Endothelial cell of umbilical vein (primary cell): ENCODE measurements around the gene NKG7. TPM values are rescaled to one million over a fixed set of nuclear protein-coding genes. Genes with fewer than 3 reads are reported as not detected.

Experiments used
- BruUV-seq: library from RNA; stranded (reverse); fragments of 400-500 nt; replicated peaks from 2 replicates; lab custom pipeline; 2021; lab: Mats Ljungman, UMichigan
- CTCF ChIA-PET: fragments of 300-600, 350-600 bp; sonication (Branson Sonifier 250); formaldehyde crosslinking; loops from one replicate; lab custom pipeline; 2021; ENCODE audit warnings: antibody characterized with exemption, inconsistent platforms; lab: Charles Lee
- POLR2A ChIA-PET: fragments of 300-600, 350-600 bp; sonication (Branson Sonifier 250); formaldehyde crosslinking; loops from one replicate; lab custom pipeline; 2021; ENCODE audit warnings: antibody characterized with exemption, inconsistent platforms; lab: Charles Lee
- DNase-seq: peaks from one replicate; pipeline ENCODE4 v3.0.0-alpha.2; 2011; ENCODE audit warnings: low read depth, low spot score
- FAIRE-seq: peaks from 2 replicates; lab custom pipeline; 2011; peaks lifted over from hg19 to GRCh38; lab: Jason Lieb, UNC
- H2AFZ ChIP-seq: 2 replicates; pipeline ENCODE4 v1.6.0; 2012; ENCODE audit warnings: low read depth, low read length, control low read depth, inconsistent platforms
- H3K27ac ChIP-seq: 2 replicates; pipeline ENCODE4 v1.5.1; 2011; ENCODE audit warnings: low read depth, mild to moderate bottlenecking, control low read depth, low read length, moderate library complexity; ENCODE audit not compliant: insufficient read depth
- H3K27me3 ChIP-seq, 2 experiments: 2 replicates each; pipeline versions ENCODE4 v1.6.0 to v1.6.1; 2011; ENCODE audit warnings: low read length in 2 of 2, mixed read lengths in 1 of 2; ENCODE audit not compliant: control insufficient read depth in 2 of 2, insufficient read depth in 2 of 2
- H3K36me3 ChIP-seq, 2 experiments: 2 replicates in 1 of 2; 3 replicates in 1 of 2; pipeline ENCODE4 v1.5.1; 2011; ENCODE audit warnings: low read length in 2 of 2, mild to moderate bottlenecking in 1 of 2, moderate library complexity in 1 of 2; ENCODE audit not compliant: control insufficient read depth in 2 of 2, insufficient read depth in 2 of 2; ENCODE audit errors: extremely low read depth in 1 of 2
- H3K4me1 ChIP-seq: 3 replicates; pipeline ENCODE4 v1.5.1; 2011; ENCODE audit warnings: mild to moderate bottlenecking, low read length; ENCODE audit not compliant: control insufficient read depth, insufficient read depth; ENCODE audit errors: extremely low read depth
- H3K4me2 ChIP-seq: 2 replicates; pipeline ENCODE4 v1.6.1; 2011; ENCODE audit warnings: low read length, control low read depth, mixed read lengths; ENCODE audit not compliant: insufficient read depth
- H3K4me3 ChIP-seq, 3 experiments: fragments of 200-600 bp in 1 of 3; sonication (generic), shearing (Covaris generic) in 1 of 3; replicated peaks in 1 of 3; 2 replicates each; pipeline ENCODE4 v1.5.1; 2011 to 2016; ENCODE audit warnings: control low read depth in 3 of 3, low read length in 3 of 3, mild to moderate bottlenecking in 2 of 3, inconsistent platforms in 1 of 3, low read depth in 1 of 3, moderate library complexity in 1 of 3; ENCODE audit not compliant: insufficient read depth in 1 of 3
- H3K79me2 ChIP-seq: 2 replicates; pipeline ENCODE4 v1.6.0; 2012; ENCODE audit warnings: low read length, inconsistent platforms; ENCODE audit not compliant: control insufficient read depth, insufficient read depth
- H3K9ac ChIP-seq: replicated peaks from 2 replicates; pipeline ENCODE3; 2011; ENCODE audit warnings: low read length, control low read depth; ENCODE audit not compliant: insufficient read depth; ENCODE audit errors: extremely low read depth
- H3K9me1 ChIP-seq: replicated peaks from 3 replicates; pipeline ENCODE4 v1.6.0; 2011; ENCODE audit warnings: mild to moderate bottlenecking, low read length; ENCODE audit not compliant: control insufficient read depth, insufficient read depth; ENCODE audit errors: extremely low read depth
- H3K9me3 ChIP-seq: replicated peaks from 2 replicates; pipeline ENCODE4 v1.5.1; 2012; ENCODE audit warnings: low read length, inconsistent platforms; ENCODE audit not compliant: control insufficient read depth, insufficient read depth
- H4K20me1 ChIP-seq: replicated peaks from 2 replicates; pipeline ENCODE3; 2011; ENCODE audit warnings: mild to moderate bottlenecking, low read length; ENCODE audit not compliant: control insufficient read depth, insufficient read depth; ENCODE audit errors: extremely low read depth
- EZH2 ChIP-seq: IDR thresholded peaks from 2 replicates; pipeline ENCODE4 v1.6.1; 2012; ENCODE audit warnings: borderline replicate concordance, low read depth, mild to moderate bottlenecking, moderate library complexity, low read length, inconsistent platforms; ENCODE audit not compliant: severe bottlenecking
- FOS ChIP-seq: IDR thresholded peaks from 2 replicates; pipeline ENCODE4 v1.6.1; 2011; ENCODE audit warnings: mild to moderate bottlenecking, low read length, moderate library complexity, borderline replicate concordance; ENCODE audit not compliant: insufficient read depth
- GATA2 ChIP-seq: IDR thresholded peaks from 2 replicates; pipeline ENCODE4 v1.7.0; 2011; ENCODE audit warnings: low read depth, mild to moderate bottlenecking, moderate library complexity, mixed read lengths, low read length; ENCODE audit not compliant: insufficient read length, insufficient read depth
- JUN ChIP-seq: IDR thresholded peaks from 2 replicates; pipeline ENCODE4 v1.6.1; 2011; ENCODE audit warnings: borderline replicate concordance, low read depth; ENCODE audit not compliant: insufficient read length, insufficient read depth
- MYC ChIP-seq: IDR thresholded peaks from one replicate; pipeline ENCODE4 v1.6.1; 2011; ENCODE audit warnings: mild to moderate bottlenecking, low read depth, low read length
- POLR2A ChIP-seq: IDR thresholded peaks from 2 replicates; pipeline ENCODE4 v1.6.1; 2012; ENCODE audit warnings: low read depth, mild to moderate bottlenecking, control low read depth, low read length
- POLR2AphosphoS5 ChIP-seq: IDR thresholded peaks from 2 replicates; pipeline ENCODE4 v1.6.1; 2012; ENCODE audit warnings: low read depth, mild to moderate bottlenecking, control low read depth, low read length, moderate library complexity; ENCODE audit not compliant: insufficient read depth
- dilution Hi-C: fragments of 300-500 bp; cut with MboI; formaldehyde crosslinking; loops from one replicate; pipeline ENCODE4 v1.15.0; 2019; ENCODE audit warnings: low sequenced_read_pairs; ENCODE audit not compliant: extremely low pct_ligation_motif_present
- intact Hi-C: fragments of 100-400 bp; cut with micrococcal nuclease; formaldehyde crosslinking; loops from one replicate; pipeline ENCODE4 v1.10.0; 2022
- polyA plus RNA-seq, 4 experiments: library from polyadenylated mRNA; depleted of rRNA in 3 of 4; stranded (reverse) in 3 of 4; unstranded in 1 of 4; fragments of >200 nt; gene quantifications; 2 replicates each; pipeline versions ENCODE4 v1.2.1 to v1.2.3, GENCODE V29; 2011 to 2012; ENCODE audit warnings: missing spikeins in 1 of 4
- total RNA-seq: library from RNA; stranded (reverse); gene quantifications from 2 replicates; pipeline ENCODE4 v1.2.3, GENCODE V29; 2021
- TF ChIP-seq, protein P1 (sequence below), 2 donors: IDR thresholded peaks; 1 replicate in 1 of 2; 2 replicates in 1 of 2; pipeline ENCODE4 v1.5.1; 2011; ENCODE audit warnings: low read length in 2 of 2, mild to moderate bottlenecking in 2 of 2, moderate library complexity in 2 of 2, control low read depth in 1 of 2, inconsistent platforms in 1 of 2, low read depth in 1 of 2; ENCODE audit not compliant: insufficient read depth in 1 of 2; ENCODE audit errors: extremely low read depth in 1 of 2
- TF ChIP-seq, protein P2 (sequence below): IDR thresholded peaks from 2 replicates; pipeline ENCODE4 v1.6.1; 2011; ENCODE audit not compliant: insufficient read depth, insufficient read length

Gene NKG7
- total and polyA plus RNA-seq, 2 donors (not counting 3 experiments of a cell fraction or from before 2014, with no cell fraction given), result not detected

DNA sequence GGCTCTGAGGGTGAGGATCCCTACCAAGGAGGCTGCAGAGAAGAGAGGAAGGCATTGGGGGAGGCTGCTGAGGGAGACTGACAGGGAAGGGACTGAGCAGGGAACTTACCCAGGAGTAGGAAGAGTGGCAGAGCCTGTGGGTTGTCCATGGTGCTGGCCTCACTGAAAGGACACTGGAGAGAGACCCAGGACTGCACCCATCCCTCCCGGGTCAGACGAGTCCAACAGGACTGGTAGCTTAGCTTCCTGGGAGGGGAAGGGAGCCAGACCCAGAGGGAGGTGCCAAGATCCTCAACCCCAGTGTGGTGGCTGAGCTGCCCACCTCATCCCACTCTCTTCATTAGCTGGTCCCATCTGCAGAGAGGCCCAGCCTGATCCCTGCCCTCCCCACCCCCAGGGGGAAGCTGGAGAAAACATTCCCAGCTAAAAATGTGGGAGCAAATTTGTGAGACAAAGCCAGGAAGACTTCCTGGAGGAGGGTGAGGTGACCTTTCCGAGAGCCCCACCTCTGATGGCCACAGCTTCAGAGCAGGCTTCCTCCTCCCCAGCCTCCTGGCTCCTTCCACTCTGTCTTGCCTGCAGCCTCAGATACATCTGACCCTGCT is 30.4 kb downstream of the NKG7 start, which contains the start of gene VSIG10L:
Gene VSIG10L (minus strand): TSS at position 164 of the 605 bp plus-strand sequence. CDS start 15 bp downstream, at position 149.
- Histone ChIP-seq H3K36me3 (no peaks in the 10 kb centered on the region), H3K27ac (no peak within 1 kb of the TSS), H4K20me1 (no peaks in the 10 kb centered on the region), H3K9ac (no peak within 1 kb of the TSS), H3K79me2 (no peaks in the 10 kb centered on the region), H3K9me1 (no peaks in the 10 kb centered on the region), H3K27me3 (no peaks in the 10 kb centered on the region), H3K4me2 (no peak within 1 kb of the TSS), H3K9me3 (no peaks in the 10 kb centered on the region), H2AFZ (no peak within 1 kb of the TSS), H3K4me3 (no peak within 1 kb of the TSS), H3K4me1 (peaks cover 8% of the 10 kb centered on the region)
- POLR2A ChIA-PET, result interaction anchor here (1.5 kb wide), 1 partner anchor 23 kb away, joined by 4 read pairs; no protein-coding TSS in a partner anchor
- dilution Hi-C loops, result no loop called here
- CTCF ChIA-PET, result interaction anchor here (1.1 to 1.8 kb wide), 5 partner anchors 17 to 347 kb away, joined by 3 to 6 read pairs (median 4); no protein-coding TSS in a partner anchor
- FAIRE-seq, result no peak
- BruUV-seq, result no TSS peak
- TF ChIP-seq POLR2AphosphoS5 (no peak), FOS (no peak), MYC (no peak), JUN (no peak), EZH2 (no peak), GATA2 (no peak), POLR2A (no peak)
- TF ChIP-seq, protein P1, sequence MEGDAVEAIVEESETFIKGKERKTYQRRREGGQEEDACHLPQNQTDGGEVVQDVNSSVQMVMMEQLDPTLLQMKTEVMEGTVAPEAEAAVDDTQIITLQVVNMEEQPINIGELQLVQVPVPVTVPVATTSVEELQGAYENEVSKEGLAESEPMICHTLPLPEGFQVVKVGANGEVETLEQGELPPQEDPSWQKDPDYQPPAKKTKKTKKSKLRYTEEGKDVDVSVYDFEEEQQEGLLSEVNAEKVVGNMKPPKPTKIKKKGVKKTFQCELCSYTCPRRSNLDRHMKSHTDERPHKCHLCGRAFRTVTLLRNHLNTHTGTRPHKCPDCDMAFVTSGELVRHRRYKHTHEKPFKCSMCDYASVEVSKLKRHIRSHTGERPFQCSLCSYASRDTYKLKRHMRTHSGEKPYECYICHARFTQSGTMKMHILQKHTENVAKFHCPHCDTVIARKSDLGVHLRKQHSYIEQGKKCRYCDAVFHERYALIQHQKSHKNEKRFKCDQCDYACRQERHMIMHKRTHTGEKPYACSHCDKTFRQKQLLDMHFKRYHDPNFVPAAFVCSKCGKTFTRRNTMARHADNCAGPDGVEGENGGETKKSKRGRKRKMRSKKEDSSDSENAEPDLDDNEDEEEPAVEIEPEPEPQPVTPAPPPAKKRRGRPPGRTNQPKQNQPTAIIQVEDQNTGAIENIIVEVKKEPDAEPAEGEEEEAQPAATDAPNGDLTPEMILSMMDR (IDR thresholded peaks at IDR 0.05; ENCODE audit: extremely low read depth in 1 of 2, insufficient read depth in 1 of 2, low read depth in 1 of 2, low read length in 2 of 2), result no peak
- TF ChIP-seq, protein P2, sequence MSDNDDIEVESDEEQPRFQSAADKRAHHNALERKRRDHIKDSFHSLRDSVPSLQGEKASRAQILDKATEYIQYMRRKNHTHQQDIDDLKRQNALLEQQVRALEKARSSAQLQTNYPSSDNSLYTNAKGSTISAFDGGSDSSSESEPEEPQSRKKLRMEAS, result no peak
- no peak for DNase-seq
- intact Hi-C loops, result no loop called here
